Measurements from ENCODE around the gene PEX11G.

PEX11G gene

GRCh38 chr19:7534531-7535046 is 45.8 kb upstream of the PEX11G start:
- Histone ChIP-seq H3K4me3 (ENCODE audit: low read length, poor library complexity, severe bottlenecking) (peak overlapping the region; percentile 89), H3K9me2 (replicated peaks; ENCODE audit: low read depth, low read length) (no peaks in the 10 kb centered on the region), H3K79me2 (ENCODE audit: insufficient read depth, low read length) (no peaks in the 10 kb centered on the region), H3F3A (ENCODE audit: low read depth) (no peaks in the 10 kb centered on the region), H3K9me3 (ENCODE audit: insufficient read depth, low read depth, low read length) (no peaks in the 10 kb centered on the region), H3K4me1 (ENCODE audit: insufficient read depth, low read length, poor library complexity, severe bottlenecking) (no peaks in the 10 kb centered on the region), H3K36me3 (ENCODE audit: insufficient read depth, low read length) (no peaks in the 10 kb centered on the region), H3K4me2 (ENCODE audit: low read depth, low read length, poor library complexity, severe bottlenecking) (peak overlapping the region; percentile 98), H3K9ac (ENCODE audit: low read depth, low read length, poor library complexity, severe bottlenecking) (peak overlapping the region; percentile 82), H3K27me3 (ENCODE audit: insufficient read depth, low read length, poor library complexity, severe bottlenecking) (no peaks in the 10 kb centered on the region), H4K20me1 (ENCODE audit: insufficient read depth, low read length, poor library complexity, severe bottlenecking) (no peaks in the 10 kb centered on the region), H2AFZ (ENCODE audit: low read length) (peak overlapping the region; percentile 96)
- no peak for TF ChIP-seq EZH2phosphoT487 (IDR thresholded peaks at IDR 0.05; ENCODE audit: borderline replicate concordance)
- TF ChIP-seq, protein P1, sequence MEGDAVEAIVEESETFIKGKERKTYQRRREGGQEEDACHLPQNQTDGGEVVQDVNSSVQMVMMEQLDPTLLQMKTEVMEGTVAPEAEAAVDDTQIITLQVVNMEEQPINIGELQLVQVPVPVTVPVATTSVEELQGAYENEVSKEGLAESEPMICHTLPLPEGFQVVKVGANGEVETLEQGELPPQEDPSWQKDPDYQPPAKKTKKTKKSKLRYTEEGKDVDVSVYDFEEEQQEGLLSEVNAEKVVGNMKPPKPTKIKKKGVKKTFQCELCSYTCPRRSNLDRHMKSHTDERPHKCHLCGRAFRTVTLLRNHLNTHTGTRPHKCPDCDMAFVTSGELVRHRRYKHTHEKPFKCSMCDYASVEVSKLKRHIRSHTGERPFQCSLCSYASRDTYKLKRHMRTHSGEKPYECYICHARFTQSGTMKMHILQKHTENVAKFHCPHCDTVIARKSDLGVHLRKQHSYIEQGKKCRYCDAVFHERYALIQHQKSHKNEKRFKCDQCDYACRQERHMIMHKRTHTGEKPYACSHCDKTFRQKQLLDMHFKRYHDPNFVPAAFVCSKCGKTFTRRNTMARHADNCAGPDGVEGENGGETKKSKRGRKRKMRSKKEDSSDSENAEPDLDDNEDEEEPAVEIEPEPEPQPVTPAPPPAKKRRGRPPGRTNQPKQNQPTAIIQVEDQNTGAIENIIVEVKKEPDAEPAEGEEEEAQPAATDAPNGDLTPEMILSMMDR (conservative IDR thresholded peaks at IDR 0.05; ENCODE audit: low read length): 0 out of 2 replicates have a peak, but pooled peaks have one; percentile 7

GRCh38 chr19:7533925-7534480 is 45.2 kb upstream of the PEX11G start:
- no peaks in the 10 kb centered on the region for H3K9me2 ChIP-seq (replicated peaks; ENCODE audit: low read depth, low read length)
- H3K4me3 ChIP-seq (ENCODE audit: low read length, poor library complexity, severe bottlenecking): peak overlapping the region; percentile 89
- H3K36me3 ChIP-seq (ENCODE audit: insufficient read depth, low read length): no peaks in the 10 kb centered on the region
- peak overlapping the region; percentile 96 for H2AFZ ChIP-seq (ENCODE audit: low read length)
- peak overlapping the region; percentile 82 for H3K9ac ChIP-seq (ENCODE audit: low read depth, low read length, poor library complexity, severe bottlenecking)
- no peaks in the 10 kb centered on the region for H3K9me3 ChIP-seq (ENCODE audit: insufficient read depth, low read depth, low read length)
- H3K4me2 ChIP-seq (ENCODE audit: low read depth, low read length, poor library complexity, severe bottlenecking): peak overlapping the region; percentile 98
- H3K27me3 ChIP-seq (ENCODE audit: insufficient read depth, low read length, poor library complexity, severe bottlenecking): no peaks in the 10 kb centered on the region
- no peaks in the 10 kb centered on the region for H3K79me2 ChIP-seq (ENCODE audit: insufficient read depth, low read length)
- no peaks in the 10 kb centered on the region for H4K20me1 ChIP-seq (ENCODE audit: insufficient read depth, low read length, poor library complexity, severe bottlenecking)
- no peaks in the 10 kb centered on the region for H3F3A ChIP-seq (ENCODE audit: low read depth)
- no peak for TF ChIP-seq EZH2phosphoT487 (IDR thresholded peaks at IDR 0.05; ENCODE audit: borderline replicate concordance)
- TF ChIP-seq, protein P1 (conservative IDR thresholded peaks at IDR 0.05; ENCODE audit: low read length): no peak
- H3K4me1 ChIP-seq (ENCODE audit: insufficient read depth, low read length, poor library complexity, severe bottlenecking): no peaks in the 10 kb centered on the region

DNA sequence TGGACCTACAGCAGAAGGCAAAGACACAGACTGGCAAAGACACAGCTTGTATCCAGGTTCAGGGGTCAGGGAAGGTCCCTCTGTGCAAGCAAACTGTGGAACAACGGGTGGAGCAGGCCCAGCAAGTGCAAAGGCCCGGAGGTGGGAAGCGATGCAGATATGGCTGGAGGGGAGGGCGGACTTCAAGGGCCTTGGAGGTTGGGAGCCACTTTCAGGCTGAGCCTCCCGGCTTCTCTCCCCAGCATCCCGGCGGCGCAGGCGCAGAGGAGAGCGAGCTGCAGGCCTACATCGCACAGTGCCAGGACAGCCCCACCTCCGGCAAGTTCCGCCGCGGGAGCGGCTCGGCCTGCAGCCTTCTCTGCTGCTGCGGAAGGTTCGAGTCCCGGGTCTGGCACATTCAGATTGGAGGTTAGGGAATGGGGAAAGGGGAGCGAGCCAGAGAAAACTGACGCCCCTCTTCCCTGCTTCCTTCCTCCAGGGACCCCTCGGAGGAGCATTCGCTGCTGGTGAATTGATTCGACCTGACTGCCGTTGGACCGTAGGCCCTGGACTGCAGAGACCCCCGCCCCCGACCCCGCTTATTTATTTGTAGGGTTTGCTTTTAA is 44.5 kb upstream of the PEX11G start:
- Histone ChIP-seq H2AFZ (ENCODE audit: low read length) (peak overlapping the region; percentile 81), H3K4me1 (ENCODE audit: insufficient read depth, low read length, poor library complexity, severe bottlenecking) (no peaks in the 10 kb centered on the region), H3K9ac (ENCODE audit: low read depth, low read length, poor library complexity, severe bottlenecking) (peak overlapping the region; percentile 82), H3K9me3 (ENCODE audit: insufficient read depth, low read depth, low read length) (no peaks in the 10 kb centered on the region), H3K4me3 (ENCODE audit: low read length, poor library complexity, severe bottlenecking) (peak overlapping the region; percentile 89), H3K9me2 (replicated peaks; ENCODE audit: low read depth, low read length) (no peaks in the 10 kb centered on the region), H3K27me3 (ENCODE audit: insufficient read depth, low read length, poor library complexity, severe bottlenecking) (no peaks in the 10 kb centered on the region), H3K4me2 (ENCODE audit: low read depth, low read length, poor library complexity, severe bottlenecking) (peak overlapping the region; percentile 98), H4K20me1 (ENCODE audit: insufficient read depth, low read length, poor library complexity, severe bottlenecking) (no peaks in the 10 kb centered on the region), H3K36me3 (ENCODE audit: insufficient read depth, low read length) (no peaks in the 10 kb centered on the region), H3K79me2 (ENCODE audit: insufficient read depth, low read length) (no peaks in the 10 kb centered on the region), H3F3A (ENCODE audit: low read depth) (no peaks in the 10 kb centered on the region)
- TF ChIP-seq EZH2phosphoT487 (IDR thresholded peaks at IDR 0.05; ENCODE audit: borderline replicate concordance): no peak
- TF ChIP-seq, protein P1 (conservative IDR thresholded peaks at IDR 0.05; ENCODE audit: low read length): no peak
